C4-2B (cell line): Measurements from ENCODE around the gene DCLRE1A.

Source experiments
- CTCF ChIP-seq: fragments of 450-650 bp; conservative IDR thresholded peaks from 2 replicates; pipeline ENCODE4 v1.5.1; 2017; ENCODE audit warnings: mild to moderate bottlenecking
- ZFX ChIP-seq: fragments of 450-650 bp; IDR thresholded peaks from 2 replicates; pipeline ENCODE4 v1.6.1; 2017

DNA sequence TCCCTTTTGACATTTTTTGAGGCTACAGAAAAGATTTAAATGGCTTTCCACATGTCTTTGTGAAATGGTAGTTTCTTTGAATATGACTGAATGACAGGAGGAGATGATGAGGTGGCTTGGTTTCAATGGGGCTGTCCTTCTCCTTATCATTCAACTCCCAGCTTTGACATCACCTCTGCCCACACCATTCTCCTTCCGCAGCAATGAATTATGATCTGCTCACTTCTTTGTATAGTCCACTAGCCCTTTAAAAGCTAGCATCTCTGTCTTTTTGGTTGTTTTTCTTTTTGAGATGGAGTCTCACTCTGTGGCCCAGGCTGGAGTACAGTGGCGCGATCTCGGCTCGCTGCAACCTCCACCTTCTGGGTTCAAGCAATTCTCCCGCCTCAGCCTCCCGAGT, 31.7 kb downstream of the DCLRE1A start:
- no peak for TF ChIP-seq CTCF
- TF ChIP-seq ZFX, result no peak
